Heart right ventricle (tissue), 16 donors: Measurements from ENCODE around the gene ZCCHC24. TPM values are rescaled to one million over a fixed set of nuclear protein-coding genes. Genes with fewer than 3 reads are reported as not detected.

Experiments used
- ATAC-seq, 8 donors: fragments of 200-7000 bp; cut with Tn5 transposase; one replicate each; pipeline ENCODE4 v1.9.1; 2020; ENCODE audit warnings: mild to moderate bottlenecking in 8 of 8, moderate library complexity in 8 of 8, moderate number of reproducible peaks in 1 of 8
- DNase-seq, 2 donors: peaks; one replicate each; pipeline ENCODE4 v3.0.0-alpha.2; 2020
- H3K27ac ChIP-seq, 10 donors: fragments of 200-600 bp; sonication (generic) in 2 of 10; one replicate each; pipeline versions ENCODE4 v1.5.0 to v1.8.0; 2020 to 2022; ENCODE audit warnings: mild to moderate bottlenecking in 3 of 10
- H3K27me3 ChIP-seq, 7 donors: fragments of 200-600 bp; one replicate each; pipeline ENCODE4 v1.8.0; 2021 to 2022; ENCODE audit warnings: mild to moderate bottlenecking in 2 of 7
- H3K36me3 ChIP-seq, 9 donors: fragments of 200-600 bp; sonication (generic) in 1 of 9; one replicate each; pipeline versions ENCODE4 v1.5.0 to v1.8.0; 2020 to 2022; ENCODE audit warnings: mild to moderate bottlenecking in 2 of 9
- H3K4me1 ChIP-seq, 9 donors: fragments of 200-600 bp; sonication (generic) in 1 of 9; one replicate each; pipeline versions ENCODE4 v1.5.0 to v1.8.0; 2020 to 2022; ENCODE audit warnings: mild to moderate bottlenecking in 4 of 9
- H3K4me3 ChIP-seq, 10 donors: fragments of 200-600 bp; sonication (generic) in 2 of 10; one replicate each; pipeline versions ENCODE4 v1.5.0 to v1.8.0; 2020 to 2022; ENCODE audit warnings: mild to moderate bottlenecking in 7 of 10, moderate library complexity in 2 of 10
- H3K9me3 ChIP-seq, 11 donors: fragments of 200-600 bp in 10 of 11; sonication (generic) in 2 of 11; one replicate each; pipeline versions ENCODE4 v1.5.0 to v1.8.0; 2013 to 2022; ENCODE audit warnings: mild to moderate bottlenecking in 2 of 11, control low read depth in 1 of 11, moderate library complexity in 1 of 11
- CTCF ChIP-seq, 9 donors: fragments of 200-600 bp; sonication (generic) in 2 of 9; IDR thresholded peaks; one replicate each; pipeline versions ENCODE4 v1.5.0 to v1.8.0; 2021 to 2022; ENCODE audit warnings: antibody characterized with exemption in 9 of 9, mild to moderate bottlenecking in 5 of 9, moderate library complexity in 1 of 9
- WGBS, 2 donors: extraction: QIAGEN DNeasy Blood & Tissue Kit; methylation state at CpG; one replicate each; pipeline ENCODE4 v1.1.7; 2013; ENCODE audit warnings: inconsistent platforms in 1 of 2; 5-methylcytosine and 5-hydroxymethylcytosine counted together
- intact Hi-C, 10 donors: fragments of 100-400 bp; cut with DNase I; formaldehyde crosslinking; loops; one replicate each; pipeline versions ENCODE4 v1.11.1 to v1.14.2; 2022
- polyA plus RNA-seq, 2 donors: library from polyadenylated mRNA; stranded (reverse); fragments of 200-250 nt; gene quantifications; one replicate each; pipeline ENCODE4 v1.2.3, GENCODE V29; 2013
- total RNA-seq, 10 donors: library from RNA; stranded (reverse); fragmentation: NEBNext Ultra II Directional in 3 of 10; extraction: Animal tissue kit (Norgen Biotek cat#: 25700) in 3 of 10; gene quantifications; one replicate each; pipeline versions ENCODE4 v1.2.1 to v1.2.4, GENCODE V29; 2021 to 2023
- donor health status: Arrhythmogenic right ventricular cardiomyopathy.
- donor health status: ischemic (EF 13 %, LVEDD 7.1; RV severe dilation, severe dysfunction).
- donor health status: healthy with polysubstance abuse.
- donor health status: DM: no; HTN: yes; CAD: no.
- donor health status: DM: no; HTN: no; CAD: no.
- donor health status: ischemic (EF 25% LVEDD 6.9; RV normal size, moderate dysfunction).
- donor health status: ischemic (EF 25% LVEDD 5.7; RV mildly dilated, moderate dysfunction).
- donor health status: healthy.
- donor health status: DM: yes; HTN: yes; CAD: no.
- donor health status: Ischemic cardiomyopathy.
- donor health status: ischemic (EF 35%, LVEDD 5.7; RV mildly dilated, moderate dysfunction).
- donor health status: nonischemic (EF 11% LVEDD 7.7; RV severe dilation, severe dysfunction).
- donor health status: DM: yes; HTN: yes; CAD: no.
- donor health status: PGD.
- donor health status: ischemic (EF 29% LVEDD 5.4; RV normal size, mild dysfunction).
- donor health status: nonischemic (EF 23%, LVEDD 6.1; RV moderate dilation, normal function).

Gene ZCCHC24
- total and polyA plus RNA-seq, 12 donors = 19.3 to 59.0 (median 45.9) TPM

- DNase-seq (no peak), ATAC-seq (no peak)
- no peak for TF ChIP-seq CTCF (IDR thresholded peaks at IDR 0.05)
- no peaks in the 10 kb centered on the region for H3K36me3 ChIP-seq
- no peak overlapping the region for H3K4me3 ChIP-seq
- no peaks in the 10 kb centered on the region for H3K9me3 ChIP-seq
- intact Hi-C loops = no loop called here
- 68 to 76% methylated on average over 5 of the region's 5 CpGs for WGBS, 2 donors
- no peaks in the 10 kb centered on the region for H3K27me3 ChIP-seq
- peaks cover 0 to 32% (median 11%) of the 10 kb centered on the region in 9 donors for H3K4me1 ChIP-seq
- H3K27ac ChIP-seq = no peak overlapping the region
Observed at GRCh38 chr10:79472951-79473350, 27.5 kb upstream of the ZCCHC24 start.

GRCh38 chr10:79472449-79472848 lies 27.0 kb upstream of the ZCCHC24 start:
- Histone ChIP-seq H3K4me3 (no peak overlapping the region), H3K27ac (no peak overlapping the region), H3K9me3 (no peaks in the 10 kb centered on the region), H3K27me3 (no peaks in the 10 kb centered on the region), H3K36me3 (no peaks in the 10 kb centered on the region), H3K4me1 (peaks cover 4 to 37% (median 16%) of the 10 kb centered on the region in 9 donors)
- 94 to 96% methylated on average over 7 of the region's 7 CpGs for WGBS, 2 donors
- TF ChIP-seq CTCF (IDR thresholded peaks at IDR 0.05) = no peak
- no peak for DNase-seq
- ATAC-seq = no peak
- intact Hi-C loops = no loop called here

GRCh38 chr10:79471776-79472175 lies 26.4 kb upstream of the ZCCHC24 start:
- intact Hi-C loops = no loop called here
- H3K27me3 ChIP-seq = no peaks in the 10 kb centered on the region
- H3K36me3 ChIP-seq = no peaks in the 10 kb centered on the region
- no peak for DNase-seq
- H3K4me3 ChIP-seq = no peak overlapping the region
- no peak overlapping the region for H3K27ac ChIP-seq
- H3K4me1 ChIP-seq = peaks cover 5 to 44% (median 22%) of the 10 kb centered on the region in 9 donors
- 90 to 95% methylated on average over 4 of the region's 4 CpGs for WGBS, 2 donors
- ATAC-seq = no peak
- H3K9me3 ChIP-seq = no peaks in the 10 kb centered on the region
- no peak for TF ChIP-seq CTCF (IDR thresholded peaks at IDR 0.05)

- DNase-seq = no peak
- H3K27ac ChIP-seq = no peak overlapping the region
- intact Hi-C loops = no loop called here
- H3K36me3 ChIP-seq = no peaks in the 10 kb centered on the region
- H3K9me3 ChIP-seq = no peaks in the 10 kb centered on the region
- TF ChIP-seq CTCF (IDR thresholded peaks at IDR 0.05) = no peak
- peaks cover 5 to 51% (median 26%) of the 10 kb centered on the region in 9 donors for H3K4me1 ChIP-seq
- no peak overlapping the region for H3K4me3 ChIP-seq
- H3K27me3 ChIP-seq = no peaks in the 10 kb centered on the region
- no peak for ATAC-seq
- WGBS, 2 donors = 96 to 97% methylated on average over 8 of the region's 8 CpGs
Observed at GRCh38 chr10:79470096-79470495, 24.7 kb upstream of the ZCCHC24 start.
